ENCODE results near the gene ITGA6. TPM values are rescaled to one million over a fixed set of nuclear protein-coding genes. Genes with fewer than 3 reads are reported as not detected.

The ITGA6 gene
- polyA plus RNA-seq, 2 of the 4 experiments (the other 2 are of a cell fraction): 25.7 to 27.7 TPM

- ATAC-seq (no peak), DNase-seq (ENCODE audit: low read depth in 1 of 2, low spot score in 1 of 2) (no peak), FAIRE-seq (no peak)
- H3K4me1 ChIP-seq: no peaks in the 10 kb centered on the region
- H3K4me2 ChIP-seq: no peak overlapping the region
- no peak overlapping the region for H3K27ac ChIP-seq
- TF ChIP-seq ELK1 (IDR thresholded peaks at IDR 0.05; ENCODE audit: low read depth, low read length) (no peak), FOSL2 (IDR thresholded peaks at IDR 0.05) (no peak), FOSL2 (CRISPR knock-in tag; IDR thresholded peaks at IDR 0.05) (no peak), CHD2 (IDR thresholded peaks at IDR 0.05; ENCODE audit: low read length, partially characterized antibody) (no peak)
- H3K4me3 ChIP-seq: no peak overlapping the region
- ChIA-PET POLR2A (no interaction called here), CTCF (interaction anchor here (1.1 to 4.0 kb wide), 3 partner anchors 10 to 316 kb away, joined by 3 to 11 read pairs (median 7); no protein-coding TSS in a partner anchor)
- H3K9me3 ChIP-seq: no peaks in the 10 kb centered on the region
- WGBS (ENCODE audit: missing lambda C conversion rate): 90% methylated on average over 3 of the region's 3 CpGs
Measured at GRCh38 chr2:172488556-172488955, 61.2 kb downstream of the ITGA6 start.

- no peak for ATAC-seq
- no peak for DNase-seq (ENCODE audit: low read depth in 1 of 2, low spot score in 1 of 2)
- H3K9me3 ChIP-seq: no peaks in the 10 kb centered on the region
- no peak for FAIRE-seq
- no peak overlapping the region for H3K27ac ChIP-seq
- ChIA-PET CTCF (interaction anchor here (1.6 to 4.0 kb wide), 4 partner anchors 24 to 317 kb away, joined by 4 to 11 read pairs (median 6); no protein-coding TSS in a partner anchor), POLR2A (no interaction called here)
- no peak overlapping the region for H3K4me2 ChIP-seq
- TF ChIP-seq HOXA7 (CRISPR knock-in tag; IDR thresholded peaks at IDR 0.05): no peak
- no peaks in the 10 kb centered on the region for H3K4me1 ChIP-seq
- H3K4me3 ChIP-seq: no peak overlapping the region
Measured at GRCh38 chr2:172489681-172490080, 62.3 kb downstream of the ITGA6 start.

GRCh38 chr2:172496160-172496608, 68.8 kb downstream of the ITGA6 start:
- WGBS (ENCODE audit: missing lambda C conversion rate): 74% methylated on average over 3 of the region's 3 CpGs
- CTCF ChIA-PET: interaction anchor here (1.4 kb wide), 1 partner anchor 214 kb away, joined by 3 read pairs; no protein-coding TSS in a partner anchor
- DNase-seq (ENCODE audit: low read depth in 1 of 2, low spot score in 1 of 2) (no peak), FAIRE-seq (no peak), ATAC-seq (no peak)
- POLR2A ChIA-PET: no interaction called here
- H3K9me3 ChIP-seq: no peaks in the 10 kb centered on the region
- H3K4me1 ChIP-seq: no peaks in the 10 kb centered on the region
- no peak overlapping the region for H3K27ac ChIP-seq
- no peak overlapping the region for H3K4me3 ChIP-seq
- TF ChIP-seq FOSB (CRISPR knock-in tag; IDR thresholded peaks at IDR 0.05): no peak
- TF ChIP-seq JUN (IDR thresholded peaks at IDR 0.05): no peak
- TF ChIP-seq NPAS2 (CRISPR knock-in tag; IDR thresholded peaks at IDR 0.05; ENCODE audit: borderline replicate concordance): no peak
- TF ChIP-seq SMC3 (IDR thresholded peaks at IDR 0.05): no peak
- TF ChIP-seq HMGXB4 (CRISPR knock-in tag; IDR thresholded peaks at IDR 0.05; ENCODE audit: borderline replicate concordance): no peak
- no peak for TF ChIP-seq CHD4 (IDR thresholded peaks at IDR 0.05; ENCODE audit: borderline replicate concordance)
- no peak for TF ChIP-seq CBX8 (IDR thresholded peaks at IDR 0.05)
- no peak for TF ChIP-seq RAD21 (conservative IDR thresholded peaks at IDR 0.05 in 1 of 2, IDR thresholded peaks at IDR 0.05 in 1 of 2)
- no peak overlapping the region for H3K4me2 ChIP-seq

GRCh38 chr2:172507199-172507598, 79.8 kb downstream of the ITGA6 start:
- ATAC-seq (no peak), DNase-seq (ENCODE audit: low read depth in 1 of 2, low spot score in 1 of 2) (no peak), FAIRE-seq (no peak)
- no peak overlapping the region for H3K4me3 ChIP-seq
- 96% methylated on average over 4 of the region's 4 CpGs for WGBS (ENCODE audit: missing lambda C conversion rate)
- ChIA-PET POLR2A (no interaction called here), CTCF (no interaction called here)
- H3K9me3 ChIP-seq: peaks cover 15% of the 10 kb centered on the region
- TF ChIP-seq FOSL2 (IDR thresholded peaks at IDR 0.05) (no peak), FOSL2 (CRISPR knock-in tag; IDR thresholded peaks at IDR 0.05) (no peak), JUN (IDR thresholded peaks at IDR 0.05) (no peak), EP300 (IDR thresholded peaks at IDR 0.05) (no peak), CEBPB (IDR thresholded peaks at IDR 0.05) (no peak)
- no peak overlapping the region for H3K4me2 ChIP-seq
- no peaks in the 10 kb centered on the region for H3K4me1 ChIP-seq
- H3K27ac ChIP-seq: no peak overlapping the region

Measured in A549 (cell line).